ENCODE data around the gene C1GALT1.

The C1GALT1 gene

DNA sequence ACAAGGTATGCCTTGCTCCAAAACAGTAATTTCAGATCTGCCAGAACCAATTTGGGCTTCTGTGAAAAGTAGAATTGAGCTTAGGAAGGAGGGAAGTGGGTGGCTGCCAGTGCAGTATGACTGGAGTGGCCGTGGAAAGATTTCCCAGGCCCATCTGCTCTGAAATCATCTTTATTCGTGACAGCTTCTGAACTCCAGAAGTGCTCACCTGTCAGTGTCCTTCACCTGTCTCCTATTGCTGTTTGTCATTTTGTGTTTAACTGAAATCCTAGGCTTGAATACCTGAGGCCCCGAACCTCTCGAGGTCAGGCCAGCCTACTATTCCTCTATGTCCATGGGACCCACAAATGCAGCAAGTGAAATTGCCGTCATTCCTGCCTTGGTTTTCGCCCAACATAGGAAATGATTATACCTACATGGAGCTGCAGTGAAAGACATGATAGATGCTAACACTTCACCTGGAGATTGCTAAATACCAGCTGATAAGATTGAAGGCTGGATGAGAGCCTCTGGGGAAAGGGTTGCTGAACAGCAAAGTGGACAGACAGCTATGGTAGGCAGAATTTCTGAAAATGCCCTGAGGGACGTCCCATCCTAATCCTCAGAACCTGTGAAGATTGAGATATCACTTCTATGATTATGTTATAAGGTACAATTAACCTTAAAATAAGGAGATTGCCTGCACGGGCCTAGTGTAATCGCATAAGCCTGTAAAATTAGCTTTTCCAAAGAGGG, 82.1 kb downstream of the C1GALT1 start:
- Histone ChIP-seq H3K27ac (ENCODE audit: insufficient read depth, low read length, poor library complexity, severe bottlenecking) (no peak overlapping the region), H3K27me3 (replicated peaks; ENCODE audit: control insufficient read depth, insufficient read depth, low read length, poor library complexity, severe bottlenecking) (no peaks in the 10 kb centered on the region), H3K4me1 (ENCODE audit: control insufficient read depth, insufficient read depth, low read length, poor library complexity, severe bottlenecking) (no peaks in the 10 kb centered on the region), H3K36me3 (ENCODE audit: control insufficient read depth, insufficient read depth, low read length) (no peaks in the 10 kb centered on the region), H3K4me3 (ENCODE audit: insufficient read depth, low read depth, low read length, poor library complexity, severe bottlenecking) (no peak overlapping the region), H3K9me3 (ENCODE audit: control insufficient read depth, low read length) (no peaks in the 10 kb centered on the region)
- DNase-seq, result no peak

DNA sequence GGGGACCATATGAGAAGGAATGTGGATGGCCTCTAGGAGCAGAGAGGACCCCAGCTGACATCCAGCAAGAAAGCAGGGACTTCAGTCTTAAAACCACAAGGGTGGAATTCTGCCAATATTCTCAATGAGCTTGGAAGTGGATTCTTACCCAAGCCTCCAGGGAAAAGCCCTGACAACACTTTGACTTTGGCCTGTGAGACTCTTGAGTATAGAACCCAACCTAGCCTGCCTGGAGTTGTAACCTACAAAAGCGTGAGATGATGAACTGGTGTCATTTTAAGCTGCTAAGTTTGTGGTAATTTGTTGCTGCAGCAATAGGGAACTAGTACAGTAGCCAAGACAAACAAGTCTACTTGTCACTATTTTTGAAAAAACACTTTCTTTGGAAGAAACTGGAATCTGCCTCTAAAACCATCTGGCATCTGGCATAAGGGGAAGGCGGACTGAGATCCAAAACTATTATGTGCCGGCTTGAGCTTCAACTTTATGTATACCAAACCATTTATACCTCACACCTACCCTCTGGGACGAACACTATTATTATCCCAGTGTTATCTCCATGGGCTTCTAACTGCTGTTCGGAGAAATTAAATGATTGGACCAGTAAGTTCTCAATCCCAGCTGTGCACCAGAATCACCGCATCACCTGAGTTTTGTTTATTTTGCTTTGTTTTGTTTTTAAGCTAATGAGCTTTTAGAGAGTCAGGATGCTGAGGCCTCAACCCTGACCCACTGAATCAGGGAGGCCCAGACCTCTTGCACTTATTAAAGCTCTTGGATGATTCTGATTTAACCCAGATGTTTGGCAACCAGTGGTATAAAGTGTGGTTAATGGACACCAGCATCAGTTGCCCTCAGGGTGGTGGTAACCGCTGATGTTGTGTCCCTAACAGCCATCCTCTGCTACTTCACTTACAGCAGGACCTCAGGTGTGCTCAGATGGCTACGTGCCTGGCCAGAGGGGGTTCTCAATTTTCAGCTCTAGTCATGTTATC, 83.0 kb downstream of the C1GALT1 start:
- H3K4me3 ChIP-seq (ENCODE audit: insufficient read depth, low read depth, low read length, poor library complexity, severe bottlenecking), result no peak overlapping the region
- no peak for DNase-seq
- H3K9me3 ChIP-seq (ENCODE audit: control insufficient read depth, low read length), result no peaks in the 10 kb centered on the region
- H3K27ac ChIP-seq (ENCODE audit: insufficient read depth, low read length, poor library complexity, severe bottlenecking), result no peak overlapping the region
- H3K4me1 ChIP-seq (ENCODE audit: control insufficient read depth, insufficient read depth, low read length, poor library complexity, severe bottlenecking), result no peaks in the 10 kb centered on the region
- no peaks in the 10 kb centered on the region for H3K27me3 ChIP-seq (replicated peaks; ENCODE audit: control insufficient read depth, insufficient read depth, low read length, poor library complexity, severe bottlenecking)
- no peaks in the 10 kb centered on the region for H3K36me3 ChIP-seq (ENCODE audit: control insufficient read depth, insufficient read depth, low read length)

DNA sequence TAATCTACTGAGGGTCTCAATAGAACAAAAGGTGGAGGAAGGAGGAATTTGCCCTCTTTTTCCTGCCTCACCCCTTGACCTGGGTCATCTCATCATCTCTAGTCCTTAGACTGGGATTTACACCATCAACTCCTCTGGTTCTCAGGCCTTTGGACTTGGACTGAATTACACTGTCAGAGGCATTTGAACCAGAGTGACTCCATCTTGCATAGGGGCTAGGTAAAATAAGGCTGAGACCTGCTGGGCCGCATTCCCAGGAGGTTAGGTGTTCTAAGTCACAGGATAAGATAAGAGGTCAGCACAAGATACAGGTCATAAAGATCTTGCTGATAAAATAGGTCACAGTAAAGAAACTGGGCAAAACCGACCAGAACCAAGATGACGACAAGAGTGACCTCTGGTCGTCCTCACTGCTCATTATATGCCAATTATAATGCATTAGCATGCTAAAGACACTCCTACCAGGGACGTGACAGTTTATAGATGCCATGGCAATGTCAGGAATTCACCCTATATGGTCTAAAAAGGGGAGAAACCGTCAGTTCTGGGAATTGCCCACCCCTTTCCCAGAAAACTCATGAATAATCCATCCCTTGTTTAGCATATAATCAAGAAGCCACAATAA, 84.0 kb downstream of the C1GALT1 start:
- Histone ChIP-seq H3K27ac (ENCODE audit: insufficient read depth, low read length, poor library complexity, severe bottlenecking) (no peak overlapping the region), H3K4me3 (ENCODE audit: insufficient read depth, low read depth, low read length, poor library complexity, severe bottlenecking) (no peak overlapping the region), H3K27me3 (replicated peaks; ENCODE audit: control insufficient read depth, insufficient read depth, low read length, poor library complexity, severe bottlenecking) (no peaks in the 10 kb centered on the region), H3K9me3 (ENCODE audit: control insufficient read depth, low read length) (no peaks in the 10 kb centered on the region), H3K36me3 (ENCODE audit: control insufficient read depth, insufficient read depth, low read length) (no peaks in the 10 kb centered on the region), H3K4me1 (ENCODE audit: control insufficient read depth, insufficient read depth, low read length, poor library complexity, severe bottlenecking) (no peaks in the 10 kb centered on the region)
- DNase-seq, result no peak

DNA sequence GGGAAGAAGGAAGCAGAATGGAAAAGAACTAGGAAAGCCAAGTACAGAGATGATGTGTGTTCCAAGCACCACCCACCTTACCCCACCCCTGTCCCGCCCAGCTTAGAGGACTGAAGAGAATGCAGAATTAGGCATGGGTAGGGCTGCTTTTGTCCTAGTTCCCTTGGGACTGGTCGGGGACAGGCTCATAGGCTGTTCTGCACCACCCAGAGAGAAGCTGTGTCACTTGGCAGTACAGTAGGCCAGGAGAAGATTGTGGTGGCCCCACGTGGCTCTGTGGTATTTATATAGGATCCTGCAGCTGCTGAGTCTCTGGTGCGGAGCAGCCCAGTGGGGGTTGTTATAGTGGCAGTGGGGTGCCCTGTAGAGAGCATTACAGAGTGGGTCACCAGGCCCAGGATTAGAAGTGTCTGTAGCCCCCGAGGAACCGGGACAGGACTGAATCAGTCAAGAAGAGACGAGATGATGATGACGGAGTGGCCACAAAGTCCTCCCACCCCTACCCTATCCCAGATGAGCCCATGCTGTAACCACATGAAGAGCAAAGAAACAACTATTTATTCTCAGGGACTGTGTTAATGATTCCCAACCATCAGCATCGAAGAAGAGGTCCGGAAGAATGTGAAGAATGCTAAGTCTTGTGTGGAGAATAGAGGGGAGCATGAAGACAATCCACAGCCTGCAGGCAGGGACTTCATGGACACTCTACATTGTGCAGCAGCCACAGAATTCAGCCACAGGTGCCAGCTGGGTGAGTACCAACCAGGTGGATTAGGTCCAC, 88.9 kb downstream of the C1GALT1 start:
- DNase-seq, result no peak
- Histone ChIP-seq H3K27me3 (replicated peaks; ENCODE audit: control insufficient read depth, insufficient read depth, low read length, poor library complexity, severe bottlenecking) (no peaks in the 10 kb centered on the region), H3K4me1 (ENCODE audit: control insufficient read depth, insufficient read depth, low read length, poor library complexity, severe bottlenecking) (no peaks in the 10 kb centered on the region), H3K9me3 (ENCODE audit: control insufficient read depth, low read length) (no peaks in the 10 kb centered on the region), H3K27ac (ENCODE audit: insufficient read depth, low read length, poor library complexity, severe bottlenecking) (no peak overlapping the region), H3K4me3 (ENCODE audit: insufficient read depth, low read depth, low read length, poor library complexity, severe bottlenecking) (no peak overlapping the region), H3K36me3 (ENCODE audit: control insufficient read depth, insufficient read depth, low read length) (no peaks in the 10 kb centered on the region)

DNA sequence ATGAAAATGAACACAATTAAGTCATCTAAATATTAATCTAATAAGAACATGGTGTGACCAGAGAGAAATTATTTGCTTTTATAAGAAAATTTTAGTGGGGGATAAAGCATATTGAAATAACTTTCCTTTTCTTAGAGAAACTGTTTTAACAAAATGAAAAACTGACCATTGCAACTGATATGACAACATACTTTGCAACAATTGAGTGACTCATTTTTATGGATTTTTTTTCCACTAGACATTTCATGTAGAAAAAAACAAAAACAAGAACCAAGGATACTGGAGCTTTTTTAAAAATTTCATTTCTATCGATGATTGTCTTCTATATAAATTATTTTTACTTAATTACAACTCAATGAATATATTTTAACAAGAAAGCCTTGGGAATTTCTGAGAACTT, 90.0 kb downstream of the C1GALT1 start:
- DNase-seq, result no peak
- Histone ChIP-seq H3K27me3 (replicated peaks; ENCODE audit: control insufficient read depth, insufficient read depth, low read length, poor library complexity, severe bottlenecking) (no peaks in the 10 kb centered on the region), H3K36me3 (ENCODE audit: control insufficient read depth, insufficient read depth, low read length) (no peaks in the 10 kb centered on the region), H3K9me3 (ENCODE audit: control insufficient read depth, low read length) (no peaks in the 10 kb centered on the region), H3K4me3 (ENCODE audit: insufficient read depth, low read depth, low read length, poor library complexity, severe bottlenecking) (no peak overlapping the region), H3K27ac (ENCODE audit: insufficient read depth, low read length, poor library complexity, severe bottlenecking) (no peak overlapping the region), H3K4me1 (ENCODE audit: control insufficient read depth, insufficient read depth, low read length, poor library complexity, severe bottlenecking) (no peaks in the 10 kb centered on the region)

DNA sequence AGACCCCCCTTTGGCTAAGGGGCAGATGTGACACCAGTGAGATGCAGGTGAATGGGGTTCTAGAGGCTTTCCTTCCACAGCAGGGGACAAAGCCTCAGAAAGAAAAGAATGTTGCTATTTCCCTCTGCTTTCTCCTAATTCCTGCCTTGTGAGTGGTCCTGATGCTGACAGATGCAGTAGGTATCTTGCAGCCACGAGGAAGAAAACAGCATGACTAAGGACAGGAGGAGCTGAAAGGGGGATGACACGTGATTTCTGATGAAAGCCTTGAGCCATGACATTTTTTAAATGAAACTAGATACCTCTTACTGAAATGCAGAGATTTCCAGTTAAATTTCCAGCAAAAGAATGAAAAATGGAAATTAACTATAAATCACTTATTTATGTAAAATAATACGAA, 92.4 kb downstream of the C1GALT1 start:
- Histone ChIP-seq H3K27ac (ENCODE audit: insufficient read depth, low read length, poor library complexity, severe bottlenecking) (no peak overlapping the region), H3K27me3 (replicated peaks; ENCODE audit: control insufficient read depth, insufficient read depth, low read length, poor library complexity, severe bottlenecking) (no peaks in the 10 kb centered on the region), H3K9me3 (ENCODE audit: control insufficient read depth, low read length) (no peaks in the 10 kb centered on the region), H3K4me3 (ENCODE audit: insufficient read depth, low read depth, low read length, poor library complexity, severe bottlenecking) (no peak overlapping the region), H3K4me1 (ENCODE audit: control insufficient read depth, insufficient read depth, low read length, poor library complexity, severe bottlenecking) (no peaks in the 10 kb centered on the region), H3K36me3 (ENCODE audit: control insufficient read depth, insufficient read depth, low read length) (no peaks in the 10 kb centered on the region)
- no peak for DNase-seq

DNA sequence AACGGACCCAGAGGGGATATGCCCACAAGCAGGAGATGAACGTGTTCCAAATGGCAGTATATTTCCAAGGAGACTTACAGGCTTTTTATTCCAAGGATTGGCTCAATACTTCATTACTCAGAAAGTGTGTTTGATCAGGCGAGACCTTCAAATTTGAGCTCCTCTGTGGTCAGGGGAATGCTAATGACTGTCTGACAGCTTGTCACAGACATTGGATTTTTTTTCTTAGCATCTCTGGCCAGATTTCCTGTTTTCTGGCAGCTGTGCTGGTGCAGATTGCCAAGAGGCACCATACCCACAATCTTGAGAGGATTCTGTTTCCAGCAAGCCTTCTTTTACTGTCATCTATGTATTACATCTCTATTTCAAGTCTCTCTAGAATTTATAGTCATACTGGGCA, 93.8 kb downstream of the C1GALT1 start:
- H3K4me1 ChIP-seq (ENCODE audit: control insufficient read depth, insufficient read depth, low read length, poor library complexity, severe bottlenecking), result no peaks in the 10 kb centered on the region
- no peak for DNase-seq
- H3K4me3 ChIP-seq (ENCODE audit: insufficient read depth, low read depth, low read length, poor library complexity, severe bottlenecking), result no peak overlapping the region
- no peaks in the 10 kb centered on the region for H3K36me3 ChIP-seq (ENCODE audit: control insufficient read depth, insufficient read depth, low read length)
- no peaks in the 10 kb centered on the region for H3K27me3 ChIP-seq (replicated peaks; ENCODE audit: control insufficient read depth, insufficient read depth, low read length, poor library complexity, severe bottlenecking)
- no peaks in the 10 kb centered on the region for H3K9me3 ChIP-seq (ENCODE audit: control insufficient read depth, low read length)
- H3K27ac ChIP-seq (ENCODE audit: insufficient read depth, low read length, poor library complexity, severe bottlenecking), result no peak overlapping the region

DNA sequence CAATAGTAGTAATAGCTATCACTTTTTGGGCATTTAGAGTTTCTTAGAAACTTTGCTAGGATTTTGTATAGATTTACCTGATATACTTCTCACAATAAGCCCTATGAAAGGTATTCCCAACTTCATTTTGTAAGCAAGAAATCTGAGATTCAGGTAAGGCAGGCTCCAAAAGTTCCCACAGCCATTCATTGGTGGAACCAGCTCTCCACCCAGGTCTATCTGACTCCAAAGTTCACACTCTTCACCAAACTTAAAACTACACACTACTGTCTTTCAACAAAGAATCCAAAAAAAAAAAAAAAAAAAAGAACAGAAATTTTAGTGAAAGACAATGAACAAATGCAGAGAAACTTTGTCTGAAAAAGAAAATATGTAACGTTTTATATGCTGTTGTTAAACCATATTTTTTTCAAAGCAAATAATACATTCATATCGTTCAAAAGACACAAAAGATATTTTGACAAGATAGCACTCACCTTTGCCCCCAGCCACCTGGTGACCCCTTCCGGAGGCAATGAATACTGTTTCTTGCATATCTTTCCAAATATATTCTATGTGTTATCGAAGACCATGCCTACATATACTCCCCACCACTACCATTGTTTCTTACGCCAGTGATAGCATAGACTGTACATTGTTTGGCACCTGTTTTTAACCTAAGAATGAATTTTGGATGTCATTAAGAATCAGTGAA, 108.2 kb downstream of the C1GALT1 start:
- Histone ChIP-seq H3K27ac (ENCODE audit: insufficient read depth, low read length, poor library complexity, severe bottlenecking) (no peak overlapping the region), H3K27me3 (replicated peaks; ENCODE audit: control insufficient read depth, insufficient read depth, low read length, poor library complexity, severe bottlenecking) (no peaks in the 10 kb centered on the region), H3K36me3 (ENCODE audit: control insufficient read depth, insufficient read depth, low read length) (no peaks in the 10 kb centered on the region), H3K9me3 (ENCODE audit: control insufficient read depth, low read length) (no peaks in the 10 kb centered on the region), H3K4me3 (ENCODE audit: insufficient read depth, low read depth, low read length, poor library complexity, severe bottlenecking) (no peak overlapping the region), H3K4me1 (ENCODE audit: control insufficient read depth, insufficient read depth, low read length, poor library complexity, severe bottlenecking) (no peaks in the 10 kb centered on the region)
- DNase-seq, result no peak

DNA sequence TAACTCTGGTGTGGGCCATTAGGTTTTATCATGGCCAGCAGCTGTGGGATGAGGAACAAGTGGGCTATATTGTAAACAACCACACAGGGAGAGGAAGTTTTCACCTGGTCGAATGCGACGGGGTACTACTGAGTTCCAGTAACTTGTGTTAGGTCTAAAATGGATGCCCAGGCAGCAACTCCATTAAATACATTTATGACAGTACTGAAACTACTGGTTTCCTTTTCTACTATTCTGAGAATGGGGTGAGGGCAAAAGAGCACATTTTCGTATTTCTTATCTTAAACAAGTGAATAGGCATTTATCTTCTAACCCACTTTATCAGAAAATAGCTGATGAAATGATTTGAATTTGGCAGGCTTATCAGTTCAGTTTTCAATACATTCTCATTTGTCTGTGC, 109.7 kb downstream of the C1GALT1 start:
- no peaks in the 10 kb centered on the region for H3K36me3 ChIP-seq (ENCODE audit: control insufficient read depth, insufficient read depth, low read length)

More for the DNA sequence above, 109.7 kb downstream of the C1GALT1 start:
- no peaks in the 10 kb centered on the region for H3K4me1 ChIP-seq (ENCODE audit: control insufficient read depth, insufficient read depth, low read length, poor library complexity, severe bottlenecking)
- DNase-seq, result no peak
- no peak overlapping the region for H3K4me3 ChIP-seq (ENCODE audit: insufficient read depth, low read depth, low read length, poor library complexity, severe bottlenecking)
- no peaks in the 10 kb centered on the region for H3K9me3 ChIP-seq (ENCODE audit: control insufficient read depth, low read length)
- no peaks in the 10 kb centered on the region for H3K27me3 ChIP-seq (replicated peaks; ENCODE audit: control insufficient read depth, insufficient read depth, low read length, poor library complexity, severe bottlenecking)
- H3K27ac ChIP-seq (ENCODE audit: insufficient read depth, low read length, poor library complexity, severe bottlenecking), result no peak overlapping the region
